ENCODE results near the gene SMYD5.
"Not testable (repeated sequence)": the region's sequence is repeated elsewhere in the genome, so short reads cannot be mapped to it uniquely, and the experiment has no call there.

Gene SMYD5

DNA sequence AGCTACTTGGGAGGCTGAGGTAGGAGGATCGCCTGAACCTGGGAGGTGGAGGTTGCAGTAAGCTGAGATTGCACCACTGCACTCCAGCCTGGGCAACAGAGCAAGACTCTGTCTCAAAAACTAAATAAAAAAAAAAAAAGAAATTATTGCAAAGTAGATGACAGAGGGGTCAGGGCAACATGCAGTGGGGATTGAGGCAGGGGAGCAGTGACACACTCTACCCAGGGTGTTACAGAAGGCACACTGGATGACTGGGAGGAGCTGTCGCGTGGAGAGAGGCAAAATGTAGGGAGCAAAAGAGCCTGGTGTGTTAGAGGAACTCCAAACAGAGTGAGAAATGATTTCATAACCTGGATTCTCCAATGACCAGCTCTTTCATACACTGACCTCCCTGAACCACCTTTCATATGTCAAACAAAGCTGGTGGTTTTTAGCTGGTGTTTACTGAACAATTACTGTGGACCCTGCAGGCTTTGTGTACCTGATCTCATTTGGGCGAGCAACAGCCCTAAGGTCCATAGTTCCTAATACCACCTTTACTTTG is 48.1 kb downstream of the SMYD5 start:
- no peak for DNase-seq

DNA sequence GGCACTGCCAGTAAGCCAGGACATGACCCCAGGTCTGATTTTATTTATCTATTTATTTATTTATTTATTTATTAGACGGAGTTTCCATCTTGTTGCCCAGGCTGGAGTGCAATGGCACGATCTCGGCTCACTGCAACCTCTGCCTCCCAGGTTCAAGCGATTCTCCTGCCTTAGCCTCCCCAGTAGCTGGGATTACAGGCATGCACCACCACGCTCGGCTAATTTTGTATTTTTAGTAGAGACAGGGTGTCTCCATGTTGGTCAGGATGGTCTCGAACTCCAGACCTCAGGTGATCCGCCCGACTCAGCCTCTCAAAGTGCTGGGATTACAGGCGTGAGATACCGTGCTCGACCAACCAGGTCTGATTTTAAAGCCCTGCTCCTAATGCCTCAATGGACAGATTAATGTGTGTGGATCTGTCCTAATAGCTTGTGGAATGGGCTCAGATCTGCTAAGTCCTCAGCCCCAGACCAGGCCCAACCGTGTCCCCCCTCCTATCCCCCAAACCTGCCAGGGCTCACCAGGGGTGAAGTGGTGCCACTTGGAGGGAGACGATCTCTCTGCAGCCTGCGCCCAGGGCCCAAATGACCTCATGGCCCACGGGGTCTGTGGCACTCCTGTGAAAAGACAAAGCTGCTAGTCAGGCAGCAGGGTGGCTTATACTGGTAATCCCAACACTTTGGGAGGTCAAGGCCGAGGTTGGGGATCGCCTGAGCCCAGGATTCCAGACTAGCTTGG is 48.8 kb downstream of the SMYD5 start:
- not testable (repeated sequence) for DNase-seq

DNA sequence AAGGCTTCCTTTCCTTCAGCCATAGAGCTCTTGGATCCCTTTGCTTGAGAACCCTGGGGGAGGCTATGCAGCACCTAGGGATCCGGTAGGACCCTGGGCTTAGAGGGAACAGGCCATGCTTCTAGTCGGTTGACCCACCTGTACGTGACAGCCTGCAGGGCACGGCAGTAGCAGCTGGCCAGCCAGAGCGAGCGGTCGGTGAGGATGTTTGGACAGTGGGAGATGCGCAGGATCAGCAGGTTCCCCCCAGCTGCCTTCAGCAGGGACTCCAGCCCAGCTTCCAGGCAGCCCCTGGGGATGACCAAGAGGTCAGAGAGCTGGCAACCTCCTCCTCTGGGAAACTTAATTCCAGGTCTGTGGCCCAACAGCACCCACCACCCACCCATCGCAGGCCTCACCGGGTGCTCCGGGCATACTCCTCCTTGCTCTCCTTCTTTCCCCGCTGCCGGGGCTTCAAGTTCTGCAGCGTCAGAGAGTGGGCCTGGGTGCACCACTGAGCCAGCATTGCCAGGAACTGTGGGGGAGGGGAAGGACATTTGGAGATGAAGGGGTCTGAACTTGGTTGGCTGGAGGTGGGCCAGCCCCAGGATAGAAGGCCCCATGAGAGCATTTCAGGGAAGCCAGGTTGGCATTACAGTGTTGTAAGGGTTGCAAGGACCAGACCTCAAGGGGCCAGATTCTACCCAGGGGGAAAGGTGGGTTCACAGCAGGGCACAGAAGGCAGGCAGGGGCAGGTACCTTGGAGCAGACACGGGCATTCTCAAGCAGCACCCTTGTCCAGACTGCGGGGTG is 49.7 kb downstream of the SMYD5 start:
- DNase-seq: no peak

DNA sequence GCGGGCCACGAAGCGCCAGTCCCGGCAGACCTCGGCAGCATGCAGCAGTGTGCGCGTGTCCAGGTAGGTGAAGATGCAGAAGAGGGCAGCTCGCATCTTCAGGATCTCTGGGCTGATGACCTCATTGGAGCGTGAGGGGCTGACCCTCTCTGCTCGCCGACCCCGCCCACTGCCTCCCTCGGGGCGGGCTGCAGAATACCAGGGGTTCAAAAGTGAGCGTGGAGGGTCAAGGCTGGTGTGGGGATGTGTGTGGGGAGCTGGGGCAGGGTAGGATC is 50.2 kb downstream of the SMYD5 start:
- no peak for DNase-seq

DNA sequence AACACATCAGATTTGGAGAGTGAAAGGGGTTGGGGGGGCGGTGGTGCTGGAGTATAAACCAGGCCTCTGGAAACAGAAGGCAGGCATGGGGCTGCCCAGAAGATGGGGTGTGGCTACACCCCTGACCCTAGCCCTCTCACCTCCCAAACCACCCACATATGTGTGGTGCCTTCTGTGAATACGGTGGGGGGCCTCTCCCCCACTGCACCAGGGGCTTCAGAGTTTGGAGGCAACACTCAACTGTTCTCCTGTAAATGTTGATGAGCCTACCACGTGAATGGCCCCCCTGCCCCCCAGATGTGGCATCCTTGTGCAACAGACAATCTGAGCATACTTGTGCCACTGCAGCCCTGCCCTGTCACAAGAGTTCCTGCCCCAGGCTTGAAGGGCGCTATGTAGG is 50.7 kb downstream of the SMYD5 start:
- no peak for DNase-seq

DNA sequence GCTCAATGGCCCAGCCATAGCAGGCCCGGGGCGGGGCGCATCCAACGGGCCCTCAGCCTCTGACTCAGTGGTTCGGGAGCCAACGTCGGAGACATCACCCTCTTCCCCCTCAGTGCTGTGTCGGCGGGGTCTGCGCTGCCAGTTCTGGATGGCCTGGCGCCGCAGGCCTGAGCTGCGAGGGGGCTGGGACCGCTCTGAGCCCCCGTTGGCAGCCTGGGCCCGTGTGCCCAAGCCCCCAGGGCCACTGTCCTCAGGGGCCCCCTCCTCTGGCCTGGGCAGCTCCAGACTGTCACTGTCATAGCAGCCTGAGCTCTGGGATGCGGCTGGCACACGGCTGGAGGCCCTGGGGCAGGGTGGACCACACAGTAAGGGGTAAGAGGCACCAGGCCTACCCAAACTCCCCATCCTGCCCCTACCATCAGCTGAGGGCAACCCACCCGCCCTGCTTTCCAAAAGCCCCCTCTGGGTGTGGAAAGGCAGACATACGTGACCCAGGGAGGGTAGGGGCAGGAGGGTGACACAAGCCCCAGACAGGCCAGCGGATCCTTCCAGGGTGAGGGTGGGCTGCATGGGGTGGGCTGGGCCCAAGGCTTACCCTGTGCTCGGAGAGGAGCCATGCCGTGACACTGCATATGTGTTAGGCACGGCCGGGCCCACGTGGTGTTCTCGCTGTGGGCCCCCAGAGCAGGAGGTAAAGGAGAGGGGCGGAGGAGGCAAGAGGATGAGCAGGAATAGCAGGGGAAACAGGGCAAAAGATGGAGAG is 51.4 kb downstream of the SMYD5 start:
- no peak for DNase-seq

- no peak for DNase-seq
These were observed 52.2 kb downstream of the SMYD5 start for GRCh38 chr2:73266061-73266901.

- no peak for DNase-seq
These were observed 53.0 kb downstream of the SMYD5 start for GRCh38 chr2:73267008-73267407.

GRCh38 chr2:73268366-73268829 is 54.4 kb downstream of the SMYD5 start:
- DNase-seq: no peak

GRCh38 chr2:73268830-73269685 is 55.0 kb downstream of the SMYD5 start:
- DNase-seq: peak; percentile 89 to 94

GRCh38 chr2:73269686-73270465 is 55.8 kb downstream of the SMYD5 start:
- DNase-seq: peak; percentile 28 to 42

GRCh38 chr2:73272270-73272669 is 58.2 kb downstream of the SMYD5 start:
- DNase-seq: no peak
